ES-I3 (cell line): ENCODE measurements around the gene NDUFB7.

Experiments used
- H3K36me3 ChIP-seq: 2 replicates; pipeline ENCODE4 v1.6.1; 2013; ENCODE audit warnings: mild to moderate bottlenecking, low read length, control low read depth, moderate library complexity; ENCODE audit not compliant: insufficient read depth
- H3K4me1 ChIP-seq: 2 replicates; pipeline ENCODE4 v1.6.1; 2013; ENCODE audit warnings: mild to moderate bottlenecking, control low read depth, low read length; ENCODE audit not compliant: insufficient read depth
- H3K9ac ChIP-seq: 2 replicates; pipeline ENCODE4 v1.6.1; 2013; ENCODE audit warnings: low read depth, mild to moderate bottlenecking, low read length, moderate library complexity
- H3K9me3 ChIP-seq: 2 replicates; pipeline ENCODE4 v1.6.1; 2013; ENCODE audit warnings: mild to moderate bottlenecking, low read length, moderate library complexity; ENCODE audit not compliant: control insufficient read depth, insufficient read depth

NDUFB7 gene

GRCh38 chr19:14563989-14564651 is 7.7 kb downstream of the NDUFB7 start:
- Histone ChIP-seq H3K9ac (no peak overlapping the region; the same call in 1 of the 2 replicates), H3K9me3 (no peaks in the 10 kb centered on the region), H3K36me3 (no peaks in the 10 kb centered on the region), H3K4me1 (peaks cover 45% of the 10 kb centered on the region)

- Histone ChIP-seq H3K4me1 (peaks cover 51% of the 10 kb centered on the region), H3K9ac (no peak overlapping the region; the same call in 1 of the 2 replicates), H3K36me3 (no peaks in the 10 kb centered on the region), H3K9me3 (no peaks in the 10 kb centered on the region)
Observed at GRCh38 chr19:14563590-14563926, 8.3 kb downstream of the NDUFB7 start.

GRCh38 chr19:14562660-14563589 is 8.9 kb downstream of the NDUFB7 start:
- no peaks in the 10 kb centered on the region for H3K9me3 ChIP-seq
- no peaks in the 10 kb centered on the region for H3K36me3 ChIP-seq
- no peak overlapping the region for H3K9ac ChIP-seq
- peaks cover 56% of the 10 kb centered on the region for H3K4me1 ChIP-seq

- Histone ChIP-seq H3K9me3 (no peaks in the 10 kb centered on the region), H3K4me1 (peaks cover 56% of the 10 kb centered on the region), H3K36me3 (no peaks in the 10 kb centered on the region), H3K9ac (no peak overlapping the region)
Observed at GRCh38 chr19:14561847-14562351, 10.0 kb downstream of the NDUFB7 start.

GRCh38 chr19:14561249-14561648 is 10.6 kb downstream of the NDUFB7 start:
- H3K9ac ChIP-seq: no peak overlapping the region
- H3K36me3 ChIP-seq: no peaks in the 10 kb centered on the region
- H3K4me1 ChIP-seq: peaks cover 56% of the 10 kb centered on the region
- H3K9me3 ChIP-seq: no peaks in the 10 kb centered on the region

GRCh38 chr19:14560776-14561108 is 11.1 kb downstream of the NDUFB7 start:
- Histone ChIP-seq H3K9ac (no peak overlapping the region), H3K4me1 (peaks cover 56% of the 10 kb centered on the region), H3K36me3 (no peaks in the 10 kb centered on the region), H3K9me3 (no peaks in the 10 kb centered on the region)

GRCh38 chr19:14559916-14560775 is 11.7 kb downstream of the NDUFB7 start:
- Histone ChIP-seq H3K36me3 (no peaks in the 10 kb centered on the region), H3K4me1 (peaks cover 56% of the 10 kb centered on the region), H3K9ac (no peak overlapping the region), H3K9me3 (no peaks in the 10 kb centered on the region)

- Histone ChIP-seq H3K4me1 (peaks cover 56% of the 10 kb centered on the region), H3K9ac (no peak overlapping the region), H3K9me3 (no peaks in the 10 kb centered on the region), H3K36me3 (no peaks in the 10 kb centered on the region)
Observed at GRCh38 chr19:14558370-14559066, 13.3 kb downstream of the NDUFB7 start.

- H3K9ac ChIP-seq: no peak overlapping the region
- no peaks in the 10 kb centered on the region for H3K36me3 ChIP-seq
- no peaks in the 10 kb centered on the region for H3K9me3 ChIP-seq
- H3K4me1 ChIP-seq: peaks cover 39% of the 10 kb centered on the region
Observed at GRCh38 chr19:14556662-14557188, 15.1 kb downstream of the NDUFB7 start.

- H3K9ac ChIP-seq: no peak overlapping the region
Observed at GRCh38 chr19:14555918-14556661, 15.8 kb downstream of the NDUFB7 start.

GRCh38 chr19:14554382-14554812 is 17.5 kb downstream of the NDUFB7 start:
- H3K36me3 ChIP-seq: no peaks in the 10 kb centered on the region
- H3K4me1 ChIP-seq: peaks cover 20% of the 10 kb centered on the region; the same call in 1 of the 2 replicates
- no peak overlapping the region for H3K9ac ChIP-seq
- H3K9me3 ChIP-seq: no peaks in the 10 kb centered on the region

More at GRCh38 chr19:14555918-14556661, 15.8 kb downstream of the NDUFB7 start:
- H3K9me3 ChIP-seq: no peaks in the 10 kb centered on the region
- no peaks in the 10 kb centered on the region for H3K36me3 ChIP-seq
- peaks cover 35% of the 10 kb centered on the region; the same call in 1 of the 2 replicates for H3K4me1 ChIP-seq

GRCh38 chr19:14553939-14554243 is 18.0 kb downstream of the NDUFB7 start:
- H3K4me1 ChIP-seq: peaks cover 16% of the 10 kb centered on the region; the same call in 1 of the 2 replicates
- no peaks in the 10 kb centered on the region for H3K36me3 ChIP-seq
- no peaks in the 10 kb centered on the region for H3K9me3 ChIP-seq
- H3K9ac ChIP-seq: no peak overlapping the region
